Measurements from ENCODE around the gene CDK10.
"Not testable (repeated sequence)": the region's sequence is repeated elsewhere in the genome, so short reads cannot be mapped to it uniquely, and the experiment has no call there.

The CDK10 gene

DNA sequence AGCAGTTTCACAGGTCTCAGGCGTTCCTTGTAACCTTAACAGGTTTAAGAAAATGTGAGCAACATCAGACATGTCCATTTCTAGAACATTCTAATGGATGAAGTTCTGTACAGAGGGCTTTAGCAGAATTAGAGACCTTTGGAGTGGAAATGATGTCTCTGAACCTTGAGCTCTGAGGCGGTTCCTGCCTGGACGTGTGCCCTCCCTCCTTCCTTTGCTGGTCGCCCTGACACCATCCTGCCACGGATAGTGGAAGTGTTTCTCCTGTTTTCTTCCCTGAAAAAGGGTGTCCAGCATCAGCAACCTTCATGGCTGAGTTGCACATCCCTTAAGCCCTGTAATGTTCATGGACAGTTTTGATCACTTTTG lies 17.7 kb upstream of the CDK10 start:
- no peak for DNase-seq

DNA sequence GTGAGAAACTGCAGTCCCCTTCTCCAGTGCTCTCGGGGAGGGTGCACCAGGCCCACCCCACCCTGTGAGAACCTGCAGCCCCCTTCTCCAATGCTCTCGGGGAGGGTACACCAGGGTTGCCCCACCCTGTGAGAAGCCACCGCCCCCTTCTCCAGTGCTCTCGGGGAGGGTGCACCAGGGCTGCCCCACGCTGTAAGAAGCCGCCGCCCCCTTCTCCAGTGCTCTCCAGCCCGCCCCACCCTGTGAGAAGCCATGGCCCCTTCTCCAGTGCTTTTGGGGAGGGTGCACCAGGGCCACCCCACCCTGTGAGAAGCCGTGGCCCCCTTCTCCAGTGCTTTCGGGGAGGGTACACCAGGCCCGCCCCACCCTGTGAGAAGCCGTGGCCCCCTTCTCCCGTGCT lies 16.7 kb upstream of the CDK10 start:
- DNase-seq, result no peak

DNA sequence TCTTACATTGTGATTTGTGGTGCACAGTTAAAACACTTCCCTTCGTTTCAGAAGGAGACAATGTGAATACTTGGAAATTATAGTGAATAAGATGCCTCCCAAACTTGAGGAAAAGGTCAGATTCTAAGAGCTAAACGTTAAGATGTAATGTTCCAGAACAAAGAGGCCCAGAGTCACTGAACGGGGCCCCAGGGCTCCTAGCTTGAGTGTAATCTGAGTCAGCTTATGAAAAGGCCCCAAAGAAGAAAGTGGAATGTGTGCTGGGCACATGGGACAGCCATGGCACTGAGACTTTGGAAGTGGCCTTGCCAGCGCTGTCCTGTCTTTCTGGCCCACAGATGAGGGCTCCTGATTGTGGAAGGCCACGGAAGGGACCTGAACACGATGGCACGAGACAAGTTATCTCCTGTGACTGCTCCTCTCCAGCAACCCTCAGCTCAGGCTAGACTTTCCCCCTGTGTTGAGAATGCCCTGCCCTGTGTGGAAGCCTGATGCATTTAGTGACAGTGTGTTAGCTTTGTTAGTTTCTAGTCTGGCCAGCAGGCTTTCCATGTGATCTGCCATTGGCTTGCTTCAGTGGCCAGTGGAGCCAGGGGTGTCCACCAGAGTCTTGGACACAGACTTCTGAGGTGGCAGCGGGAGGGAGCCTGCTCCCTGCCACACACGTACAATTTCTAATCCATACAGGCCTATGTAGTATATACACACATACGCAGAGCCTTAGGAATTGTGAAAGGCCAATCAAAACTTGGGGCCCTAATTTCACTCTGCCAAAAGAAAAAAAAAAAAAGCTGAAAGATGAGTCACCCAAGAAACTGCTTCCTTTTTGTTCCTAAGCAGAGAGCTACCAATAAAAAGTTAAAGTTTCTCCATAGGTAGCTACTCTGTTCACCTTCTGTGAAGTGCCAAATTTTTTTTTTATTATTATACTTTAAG lies 15.7 kb upstream of the CDK10 start:
- no peak for DNase-seq

DNA sequence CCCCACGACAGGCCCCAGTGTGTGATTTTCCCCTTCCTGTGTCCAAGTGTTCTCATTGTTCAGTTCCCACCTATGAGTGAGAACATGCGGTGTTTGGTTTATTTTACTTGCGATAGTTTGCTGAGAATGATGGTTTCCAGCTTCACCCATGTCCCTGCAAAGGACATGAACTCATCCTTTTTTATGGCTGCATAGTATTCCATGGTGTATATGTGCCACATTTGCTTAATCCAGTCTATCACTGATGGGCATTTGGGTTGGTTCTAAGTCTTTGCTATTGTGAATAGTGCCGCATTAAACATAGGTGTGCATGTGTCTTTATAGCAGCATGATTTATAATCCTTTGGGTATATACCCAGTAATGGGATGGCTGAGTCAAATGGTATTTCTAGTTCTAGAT lies 14.9 kb upstream of the CDK10 start:
- not testable (repeated sequence) for DNase-seq

DNA sequence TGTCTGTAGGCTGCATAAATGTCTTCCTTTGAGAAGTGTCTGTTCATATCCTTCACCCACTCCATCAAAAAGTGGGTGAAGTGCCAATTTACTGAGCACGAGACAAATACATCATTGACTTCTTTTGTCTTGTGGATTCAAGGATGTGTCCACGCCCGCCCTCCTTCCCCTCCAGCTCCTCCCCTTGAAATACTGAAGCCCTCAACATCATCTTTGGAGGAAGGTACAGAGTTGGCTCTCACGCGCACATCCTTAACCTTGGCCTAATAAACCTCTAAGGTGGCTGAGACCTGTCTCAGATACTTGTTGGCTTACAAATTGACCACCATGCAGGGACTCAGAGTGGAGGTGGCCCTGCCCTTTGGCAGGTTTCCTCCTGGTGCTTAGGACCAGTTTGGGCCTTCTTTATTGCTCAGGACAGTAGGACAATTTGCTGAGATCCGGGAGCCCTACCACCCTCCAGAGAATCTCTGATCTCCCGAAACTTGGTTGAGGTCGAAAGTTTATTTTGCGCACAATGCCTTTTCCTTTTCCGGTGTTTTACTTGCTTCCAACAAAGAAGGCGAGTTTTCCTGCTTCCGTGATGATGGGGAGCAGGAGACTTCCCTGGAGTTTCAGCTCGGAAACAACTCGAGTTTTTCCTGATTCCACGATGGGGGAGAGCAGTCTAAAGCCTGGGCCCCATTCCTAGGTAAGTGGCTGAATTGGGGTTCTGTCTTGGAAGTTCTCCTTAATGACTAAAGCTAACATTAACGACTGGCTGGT lies 14.1 kb upstream of the CDK10 start:
- no peak for DNase-seq

DNA sequence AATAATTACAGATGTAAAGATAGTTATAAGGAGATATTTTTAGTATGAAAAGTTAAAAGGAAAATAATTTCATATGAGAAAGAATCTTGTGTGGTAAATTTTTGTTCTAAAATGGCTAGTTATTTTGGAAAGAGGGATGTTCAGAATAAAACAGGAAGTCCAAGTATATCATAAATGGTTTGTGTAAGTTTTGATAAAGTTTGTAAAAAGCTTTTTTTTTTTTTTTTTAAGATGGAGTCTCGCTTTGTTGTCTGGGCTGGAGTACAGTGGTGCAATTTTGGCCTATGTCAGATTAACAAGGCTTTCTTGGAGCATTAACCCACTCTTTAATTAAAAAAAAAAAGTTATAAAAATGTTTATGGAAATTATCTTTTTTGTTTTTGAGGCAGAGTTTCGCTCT lies 8.2 kb upstream of the CDK10 start:
- no peak for DNase-seq

DNA sequence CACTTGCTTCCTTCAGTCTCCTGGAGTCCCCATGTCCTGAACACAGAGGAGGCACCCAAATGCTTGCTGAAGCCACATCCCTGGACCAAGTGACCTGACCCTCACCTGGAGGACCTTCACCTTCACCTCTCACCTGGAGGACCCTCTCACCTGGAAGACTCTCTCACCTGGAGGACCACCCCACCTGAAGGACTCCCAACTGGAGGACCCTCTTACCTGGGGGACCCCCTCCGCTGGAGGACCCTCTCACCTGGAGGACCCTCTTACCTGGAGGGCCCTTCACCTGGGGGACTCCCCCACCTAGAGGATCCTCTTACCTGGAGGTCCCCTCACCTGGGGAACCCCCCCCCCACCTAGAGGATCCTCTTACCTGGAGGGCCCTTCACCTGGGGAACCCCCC lies 573 bp upstream of the CDK10 start:
- DNase-seq, result no peak

DNA sequence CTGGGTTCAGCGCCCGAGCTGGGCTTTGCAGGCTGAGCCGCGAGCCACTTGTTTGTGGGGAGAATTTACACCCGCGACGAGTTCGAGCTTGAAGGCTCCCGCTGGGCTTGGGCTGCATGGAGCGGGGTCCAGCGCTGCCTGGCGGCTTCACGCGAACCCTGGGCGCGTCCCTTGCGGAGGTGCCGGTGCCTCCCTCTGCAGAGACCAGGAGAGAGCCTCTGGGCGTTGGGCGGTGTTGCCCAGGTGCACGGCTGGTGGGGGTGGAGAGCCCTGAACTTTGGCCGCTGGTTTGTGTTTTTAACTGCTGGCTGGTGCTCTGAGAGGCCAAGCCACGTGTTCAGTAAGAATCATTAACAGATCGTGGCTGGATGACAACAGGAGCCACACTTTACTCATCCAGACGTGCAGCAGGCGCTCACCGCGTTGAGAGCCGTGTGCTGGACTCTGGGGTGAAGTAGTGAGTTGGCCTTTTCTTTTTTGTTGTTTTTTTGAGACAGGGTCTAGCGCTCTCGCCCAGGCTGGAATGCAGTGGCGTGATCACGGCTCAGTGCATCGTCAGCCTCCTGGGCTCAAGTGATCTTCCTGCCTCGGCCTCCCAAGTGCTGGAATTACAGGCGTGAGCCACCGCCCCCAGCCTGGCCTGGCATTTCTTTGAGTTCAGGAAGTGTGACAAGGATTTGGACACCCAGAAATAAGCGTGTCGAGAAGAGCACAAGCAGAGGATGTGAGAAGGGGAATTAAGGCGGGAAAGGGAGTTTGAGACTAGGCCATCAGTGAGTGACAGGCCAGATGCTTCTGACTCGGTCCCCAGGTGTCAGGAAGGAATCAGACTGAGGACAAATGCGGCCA lies 827 bp downstream of the CDK10 start:
- no peak for DNase-seq

DNA sequence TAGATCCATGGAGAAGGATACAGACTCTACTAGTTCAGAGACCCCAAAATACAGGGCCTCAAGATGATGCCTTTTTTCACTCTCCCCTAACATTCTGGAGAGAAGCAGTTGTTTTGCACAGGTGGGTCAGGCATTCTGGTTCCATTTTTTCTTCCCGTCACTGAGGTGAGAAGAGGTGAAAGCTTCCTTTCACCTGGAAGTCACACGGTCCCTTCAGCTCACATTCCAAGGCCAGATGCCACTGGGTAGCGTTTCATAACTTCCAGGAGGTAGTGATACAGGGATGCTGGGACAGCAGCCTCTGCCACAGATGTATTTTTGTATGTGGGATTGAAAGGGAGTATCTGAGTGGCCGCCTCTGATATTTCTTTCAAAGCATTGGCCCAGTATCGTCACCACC lies 1.9 kb downstream of the CDK10 start:
- no peak for DNase-seq

DNA sequence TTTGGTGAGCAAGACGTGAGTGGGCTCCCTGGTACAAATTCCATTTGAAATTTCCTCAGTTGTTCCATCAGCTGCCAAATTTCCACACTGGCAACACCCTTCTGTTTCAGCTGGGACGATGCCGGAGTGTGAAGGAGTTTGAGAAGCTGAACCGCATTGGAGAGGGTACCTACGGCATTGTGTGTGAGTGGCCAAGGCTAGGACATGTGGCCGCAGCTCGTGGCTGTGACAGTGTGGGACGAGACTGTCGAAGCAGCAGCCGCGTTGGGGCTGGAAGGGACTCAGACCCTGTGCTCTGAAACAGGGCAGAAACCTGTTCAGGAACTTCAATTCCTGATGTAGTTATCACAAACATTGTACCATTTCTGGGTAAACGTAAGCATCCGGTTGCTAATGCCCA lies 2.7 kb downstream of the CDK10 start:
- DNase-seq, result no peak

DNA sequence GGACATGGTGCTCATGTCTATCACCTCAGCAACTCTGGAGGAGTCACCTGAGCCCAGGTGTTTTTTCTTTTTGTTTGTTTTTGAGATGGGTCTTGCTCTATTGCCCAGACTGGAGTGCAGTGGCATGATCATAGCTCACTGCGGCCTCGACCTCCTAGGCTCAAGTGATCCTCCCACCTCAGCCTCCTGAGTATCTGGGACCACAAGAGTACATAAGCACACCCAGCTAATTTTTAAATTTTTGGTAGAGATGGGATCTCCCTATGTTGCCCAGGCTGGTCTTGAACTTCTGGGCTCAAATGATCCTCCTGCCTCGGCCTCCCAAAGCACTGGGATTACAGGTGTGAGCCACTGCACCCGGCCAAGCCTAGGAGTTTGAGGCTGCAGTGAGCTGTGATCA lies 3.1 kb downstream of the CDK10 start:
- DNase-seq, result not testable (repeated sequence)

DNA sequence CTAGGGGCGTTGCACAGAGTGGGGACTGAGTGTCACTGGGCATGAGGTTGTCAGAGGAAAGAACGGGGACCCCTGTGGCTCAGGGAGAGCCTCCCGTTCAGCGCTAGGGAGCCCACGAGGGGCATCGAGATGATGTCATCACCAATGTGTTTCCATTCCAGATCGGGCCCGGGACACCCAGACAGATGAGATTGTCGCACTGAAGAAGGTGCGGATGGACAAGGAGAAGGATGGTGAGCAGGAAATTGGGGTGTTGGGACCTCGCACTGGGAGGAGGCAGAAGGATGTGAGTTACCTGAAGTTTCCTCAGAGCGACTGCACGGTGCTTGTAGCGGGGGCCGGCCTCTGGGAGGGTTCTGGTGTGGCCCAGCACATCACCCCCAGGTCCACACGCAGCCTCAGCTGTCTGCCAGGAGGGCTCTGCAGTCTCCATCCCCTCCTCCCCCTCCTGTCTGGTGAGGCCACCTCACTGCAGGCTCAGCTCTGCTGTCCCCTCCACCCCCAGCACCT lies 4.0 kb downstream of the CDK10 start:
- DNase-seq, result no peak

DNA sequence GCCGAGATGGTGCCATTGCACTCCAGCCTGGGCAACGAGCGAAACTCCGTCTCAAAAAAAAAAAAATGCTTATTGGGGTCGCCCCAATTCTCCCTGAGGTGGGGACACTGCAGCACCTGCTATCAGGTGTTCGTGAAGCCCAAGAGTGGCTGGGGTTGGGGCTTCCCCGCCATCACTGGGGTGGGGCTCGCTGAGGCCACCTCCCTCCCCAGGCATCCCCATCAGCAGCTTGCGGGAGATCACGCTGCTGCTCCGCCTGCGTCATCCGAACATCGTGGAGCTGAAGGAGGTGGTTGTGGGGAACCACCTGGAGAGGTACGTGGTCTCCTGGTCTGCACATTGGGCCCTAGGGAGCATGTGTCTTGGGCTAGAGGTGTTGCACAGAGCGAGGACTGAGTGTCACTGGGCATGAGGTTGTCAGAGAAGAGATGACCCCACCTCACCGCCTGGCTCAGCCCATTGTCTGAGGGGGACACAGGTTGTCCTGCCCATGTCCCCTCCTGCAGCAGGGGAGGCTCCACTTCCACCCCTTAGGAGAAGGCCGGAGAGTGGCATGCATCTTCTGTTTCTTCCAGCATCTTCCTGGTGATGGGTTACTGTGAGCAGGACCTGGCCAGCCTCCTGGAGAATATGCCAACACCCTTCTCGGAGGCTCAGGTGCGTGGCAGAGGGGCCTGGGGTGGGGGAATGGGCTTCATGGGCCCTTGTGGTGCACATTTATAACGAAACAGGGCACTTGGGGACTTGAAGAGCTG lies 4.9 kb downstream of the CDK10 start:
- no peak for DNase-seq

DNA sequence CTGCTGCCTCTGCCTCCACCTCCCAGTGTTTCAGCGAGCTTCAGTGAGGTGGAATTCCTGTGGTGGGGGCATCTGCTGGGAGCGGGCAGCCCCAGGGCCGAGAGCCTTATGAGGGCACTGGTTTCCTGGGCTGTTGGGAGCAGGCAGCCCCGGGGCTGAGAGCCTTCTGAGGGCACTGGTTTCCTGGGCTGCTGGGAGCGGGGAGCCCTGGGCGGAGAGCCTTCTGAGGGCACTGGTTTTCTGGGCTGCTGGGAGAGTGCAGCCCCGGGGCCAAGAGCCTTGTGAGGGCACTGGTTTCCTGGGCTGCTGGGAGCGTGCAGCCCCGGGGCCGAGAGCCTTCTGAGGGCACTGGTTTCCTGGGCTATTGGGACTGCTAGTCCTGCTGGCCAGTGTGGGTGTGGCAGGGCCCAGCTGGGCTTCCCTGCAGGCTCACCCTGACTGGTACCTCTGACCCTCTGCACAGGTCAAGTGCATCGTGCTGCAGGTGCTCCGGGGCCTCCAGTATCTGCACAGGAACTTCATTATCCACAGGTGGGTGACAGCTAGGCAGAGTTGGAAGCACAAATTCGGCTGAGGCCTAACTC lies 5.6 kb downstream of the CDK10 start:
- no peak for DNase-seq

DNA sequence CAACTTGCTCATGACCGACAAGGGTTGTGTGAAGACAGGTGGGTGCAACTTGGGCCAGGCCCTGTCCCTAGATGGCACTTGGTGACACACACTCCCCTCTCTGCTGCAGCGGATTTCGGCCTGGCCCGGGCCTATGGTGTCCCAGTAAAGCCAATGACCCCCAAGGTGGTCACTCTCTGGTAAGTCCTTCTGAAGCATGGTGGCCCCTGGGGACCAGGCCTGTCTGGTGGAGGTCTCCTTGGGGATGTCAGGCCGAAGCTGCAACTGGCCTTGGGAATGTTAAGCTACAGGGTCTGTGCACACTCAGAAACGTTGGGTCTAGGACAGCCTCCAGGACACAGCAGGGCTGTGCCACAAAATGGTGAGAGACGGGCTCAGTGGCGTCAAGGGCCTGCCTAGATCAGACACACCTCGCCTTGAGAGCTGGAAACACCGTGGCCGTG lies 6.8 kb downstream of the CDK10 start:
- no peak for DNase-seq

DNA sequence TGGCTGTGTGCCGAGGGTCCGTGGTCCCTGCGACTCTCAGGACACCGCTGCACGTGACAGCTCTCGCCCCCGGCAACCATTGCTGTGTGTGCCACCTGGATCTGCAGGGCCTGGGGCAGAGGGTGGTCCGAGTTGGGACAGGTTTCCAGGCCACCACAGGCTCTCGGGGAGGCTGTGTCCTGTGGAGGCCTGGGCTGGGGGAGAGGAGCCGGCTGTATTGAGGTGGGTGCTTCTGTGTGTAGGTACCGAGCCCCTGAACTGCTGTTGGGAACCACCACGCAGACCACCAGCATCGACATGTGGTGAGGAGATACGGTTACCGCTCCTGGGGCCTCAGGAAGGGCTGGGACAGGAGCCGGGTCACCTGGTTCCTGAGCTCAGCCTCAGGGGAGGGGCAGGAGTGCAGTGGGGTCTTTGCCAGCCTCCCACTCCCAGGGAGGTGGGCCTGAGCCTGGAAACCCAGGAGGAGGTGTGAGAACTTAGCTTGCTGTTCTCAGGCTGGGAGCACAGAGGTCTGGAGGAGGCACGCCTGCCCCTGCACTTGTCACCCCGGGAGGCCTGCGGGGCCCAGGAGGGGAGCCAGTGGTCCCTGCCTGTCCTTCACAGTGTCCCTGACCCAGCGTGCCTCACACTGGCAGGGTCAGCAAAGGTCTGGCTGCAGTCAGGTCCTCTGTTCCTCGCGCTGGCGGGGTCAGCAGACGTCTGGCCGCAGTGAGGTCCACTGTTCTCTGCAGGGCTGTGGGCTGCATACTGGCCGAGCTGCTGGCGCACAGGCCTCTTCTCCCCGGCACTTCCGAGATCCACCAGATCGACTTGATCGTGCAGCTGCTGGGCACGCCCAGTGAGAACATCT lies 7.7 kb downstream of the CDK10 start:
- DNase-seq, result no peak

DNA sequence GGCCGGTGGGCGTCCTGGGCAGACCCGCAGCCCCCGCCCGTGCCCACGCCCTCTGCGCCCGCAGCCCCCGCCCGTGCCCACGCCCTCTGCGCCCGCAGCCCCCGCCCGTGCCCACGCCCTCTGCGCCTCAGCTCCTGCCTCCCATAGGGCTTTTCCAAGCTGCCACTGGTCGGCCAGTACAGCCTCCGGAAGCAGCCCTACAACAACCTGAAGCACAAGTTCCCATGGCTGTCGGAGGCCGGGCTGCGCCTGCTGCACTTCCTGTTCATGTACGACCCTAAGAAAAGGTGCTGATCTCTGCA lies 8.2 kb downstream of the CDK10 start:
- DNase-seq, result not testable (repeated sequence)

DNA sequence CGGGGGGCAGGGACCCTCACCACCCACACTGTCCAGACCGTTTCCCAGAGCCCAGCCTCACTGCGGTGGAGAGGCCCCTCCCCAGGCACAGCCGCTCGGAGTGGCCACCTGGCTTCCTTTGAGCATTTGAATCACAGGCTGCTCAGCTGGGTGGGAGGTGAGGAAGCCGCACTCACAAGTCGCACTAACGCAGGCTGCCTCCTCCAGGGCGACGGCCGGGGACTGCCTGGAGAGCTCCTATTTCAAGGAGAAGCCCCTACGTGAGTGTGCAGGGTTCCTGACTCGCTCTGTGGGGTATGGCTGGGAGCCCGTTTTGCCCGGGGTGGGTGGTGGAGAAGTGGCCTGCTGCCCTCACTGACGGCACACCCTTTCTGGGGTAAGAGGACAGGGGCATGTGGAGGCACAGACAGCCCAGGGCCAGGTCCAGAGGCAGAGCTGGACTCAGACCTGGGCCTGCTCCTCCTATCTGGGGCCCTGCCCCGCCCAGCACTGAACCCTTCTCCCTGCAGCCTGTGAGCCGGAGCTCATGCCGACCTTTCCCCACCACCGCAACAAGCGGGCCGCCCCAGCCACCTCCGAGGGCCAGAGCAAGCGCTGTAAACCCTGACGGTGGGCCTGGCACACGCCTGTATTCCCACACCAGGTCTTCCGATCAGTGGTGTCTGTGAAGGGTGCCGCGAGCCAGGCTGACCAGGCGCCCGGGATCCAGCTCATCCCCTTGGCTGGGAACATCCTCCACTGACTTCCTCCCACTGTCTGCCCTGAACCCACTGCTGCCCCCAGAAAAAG lies 8.8 kb downstream of the CDK10 start:
- DNase-seq, result no peak

DNA sequence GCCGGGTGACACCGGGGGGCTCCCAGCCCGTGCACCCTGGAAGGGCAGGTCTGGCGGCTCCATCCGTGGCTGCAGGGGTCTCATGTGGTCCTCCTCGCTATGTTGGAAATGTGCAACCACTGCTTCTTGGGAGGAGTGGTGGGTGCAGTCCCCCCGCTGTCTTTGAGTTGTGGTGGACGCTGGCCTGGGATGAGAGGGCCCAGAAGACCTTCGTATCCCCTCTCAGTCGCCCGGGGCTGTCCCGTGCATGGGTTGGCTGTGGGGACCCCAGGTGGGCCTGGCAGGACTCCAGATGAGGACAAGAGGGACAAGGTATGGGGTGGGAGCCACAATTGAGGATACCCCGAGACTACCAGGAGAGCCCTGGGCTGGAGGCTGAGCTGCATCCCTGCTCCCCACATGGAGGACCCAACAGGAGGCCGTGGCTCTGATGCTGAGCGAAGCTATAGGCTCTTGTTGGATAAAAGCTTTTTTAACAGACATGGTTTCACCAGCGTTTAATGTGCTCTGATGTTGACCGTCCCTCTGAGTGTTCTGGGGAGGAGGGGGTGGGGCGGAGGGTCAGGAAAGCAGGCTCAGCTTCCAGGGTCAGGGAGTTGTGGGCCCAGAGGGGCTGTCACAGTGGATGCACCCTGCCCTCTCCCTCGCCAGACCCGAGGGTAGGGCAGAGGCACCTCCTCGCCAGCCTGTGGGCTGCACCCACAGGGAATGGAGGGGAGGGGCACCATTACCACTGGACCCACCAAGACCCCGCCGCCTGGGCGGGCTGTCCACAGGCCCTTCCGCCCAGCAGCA lies 9.6 kb downstream of the CDK10 start:
- DNase-seq, result no peak
